Karpas-422 (cell line): ENCODE data around the gene RNF150. TPM values are rescaled to one million over a fixed set of nuclear protein-coding genes. Genes with fewer than 3 reads are reported as not detected.

Experiments
- DNase-seq: peaks from one replicate; pipeline ENCODE4 v3.0.0-alpha.2; 2015
- H2AFZ ChIP-seq: fragments of 200-600 bp; sonication (generic); 2 replicates; pipeline ENCODE4 v1.6.1; 2014; ENCODE audit warnings: antibody characterized with exemption, low read length, mixed read lengths
- H3K27ac ChIP-seq: fragments of 200-600 bp; sonication (generic); 2 replicates; pipeline ENCODE4 v1.5.1; 2014; ENCODE audit warnings: mild to moderate bottlenecking, low read length, moderate library complexity
- H3K27me3 ChIP-seq: fragments of 200-600 bp; sonication (generic); 2 replicates; pipeline ENCODE4 v1.6.1; 2014; ENCODE audit warnings: low read length, mixed read lengths
- H3K36me3 ChIP-seq: fragments of 200-600 bp; sonication (generic); 2 replicates; pipeline ENCODE4 v1.6.1; 2014; ENCODE audit warnings: low read length, mixed read lengths; ENCODE audit not compliant: insufficient read depth
- H3K4me1 ChIP-seq: fragments of 200-600 bp; sonication (generic); 2 replicates; pipeline ENCODE4 v1.6.1; 2014; ENCODE audit warnings: mild to moderate bottlenecking, low read length, mixed read lengths
- H3K4me2 ChIP-seq: fragments of 200-600 bp; sonication (generic); 2 replicates; pipeline ENCODE4 v1.6.1; 2014; ENCODE audit warnings: low read length, low read depth, mild to moderate bottlenecking; ENCODE audit not compliant: poor library complexity, severe bottlenecking
- H3K4me3 ChIP-seq: fragments of 200-600 bp; sonication (generic); 2 replicates; pipeline ENCODE4 v1.5.1; 2014; ENCODE audit warnings: mild to moderate bottlenecking, antibody characterized with exemption, low read length, mixed read lengths
- H3K79me2 ChIP-seq: fragments of 200-600 bp; sonication (generic); 2 replicates; pipeline ENCODE4 v1.6.1; 2014; ENCODE audit warnings: mild to moderate bottlenecking, low read length, mixed read lengths
- H3K9ac ChIP-seq: fragments of 200-600 bp; sonication (generic); 2 replicates; pipeline ENCODE4 v1.6.0; 2014; ENCODE audit warnings: low read length
- H3K9me2 ChIP-seq: fragments of 200-600 bp; sonication (generic), shearing (Covaris generic); replicated peaks from 2 replicates; pipeline ENCODE4 v1.6.0; 2014; ENCODE audit warnings: mild to moderate bottlenecking, low read length, moderate library complexity; ENCODE audit not compliant: insufficient read depth
- H3K9me3 ChIP-seq: fragments of 300-700, 200-600 bp; sonication (generic); 2 replicates; pipeline ENCODE4 v1.6.1; 2014; ENCODE audit warnings: low read length, mixed read lengths
- H4K20me1 ChIP-seq: fragments of 200-600 bp; sonication (generic); 2 replicates; pipeline ENCODE4 v1.6.1; 2014; ENCODE audit warnings: mild to moderate bottlenecking, antibody characterized with exemption, low read length, low read depth; ENCODE audit not compliant: insufficient read depth
- total RNA-seq: library from RNA; depleted of rRNA; stranded (reverse); fragments of >200 nt; shearing (Covaris generic); gene quantifications from 2 replicates; pipeline ENCODE4 v1.2.3, GENCODE V29; 2014; ENCODE audit warnings: low replicate concordance

RNF150 gene
- total RNA-seq, 1 experiment from 2014 or later = not detected

DNA sequence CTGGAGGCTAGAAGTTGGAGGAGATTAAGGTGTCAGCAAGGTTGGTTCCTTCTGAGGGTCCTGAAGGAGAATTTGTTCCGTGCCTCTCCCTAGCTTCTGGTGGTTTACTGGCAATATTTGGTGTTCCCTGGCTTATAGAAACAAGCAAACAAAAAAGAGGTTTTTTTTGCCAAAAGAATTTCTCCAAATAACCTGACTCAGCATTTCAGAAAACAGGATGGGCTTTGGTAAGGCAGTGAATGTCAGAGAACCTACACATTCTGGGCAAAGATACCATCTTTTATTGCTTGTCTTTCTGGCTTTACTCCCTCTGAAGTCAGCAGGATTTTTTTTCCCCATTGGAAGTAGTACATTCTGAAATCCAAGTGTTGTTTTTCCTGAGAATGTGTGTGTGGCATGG, 283.7 kb downstream of the RNF150 start:
- Histone ChIP-seq H3K27me3 (no peaks in the 10 kb centered on the region), H3K9ac (no peak overlapping the region), H3K79me2 (no peaks in the 10 kb centered on the region), H3K36me3 (no peaks in the 10 kb centered on the region), H3K9me3 (no peaks in the 10 kb centered on the region), H3K9me2 (no peaks in the 10 kb centered on the region), H3K4me1 (no peaks in the 10 kb centered on the region; the same call in 1 of the 2 replicates), H3K4me3 (no peak overlapping the region), H3K27ac (no peak overlapping the region), H2AFZ (no peak overlapping the region), H4K20me1 (no peaks in the 10 kb centered on the region), H3K4me2 (no peak overlapping the region)
- DNase-seq = no peak

DNA sequence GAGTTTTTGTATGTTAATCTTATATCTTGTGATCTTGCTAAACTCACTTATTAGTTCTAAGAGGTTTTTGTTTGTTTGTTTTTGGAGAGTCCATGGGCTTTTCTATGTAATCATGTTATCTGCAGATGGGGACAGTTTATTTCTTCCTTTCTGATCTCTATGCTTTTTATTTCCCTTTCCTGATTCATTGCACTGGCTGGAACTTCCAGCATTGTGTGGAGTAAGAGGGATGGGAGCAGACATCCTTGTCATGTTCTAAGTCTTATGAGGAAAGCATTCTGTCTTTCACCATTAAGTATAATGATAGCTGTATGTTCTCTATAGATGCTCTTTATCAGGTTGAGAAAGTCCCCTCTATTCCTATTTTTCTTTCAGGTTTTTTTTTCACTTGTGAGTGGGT, 286.5 kb downstream of the RNF150 start:
- H3K4me1 ChIP-seq = no peaks in the 10 kb centered on the region
- no peaks in the 10 kb centered on the region for H3K36me3 ChIP-seq
- no peaks in the 10 kb centered on the region for H3K9me2 ChIP-seq
- H3K27me3 ChIP-seq = no peaks in the 10 kb centered on the region
- H3K4me2 ChIP-seq = no peak overlapping the region
- DNase-seq = no peak
- no peaks in the 10 kb centered on the region for H3K79me2 ChIP-seq
- no peak overlapping the region for H3K9ac ChIP-seq
- H4K20me1 ChIP-seq = no peaks in the 10 kb centered on the region
- no peak overlapping the region for H3K27ac ChIP-seq
- H3K9me3 ChIP-seq = no peaks in the 10 kb centered on the region
- no peak overlapping the region for H2AFZ ChIP-seq
- H3K4me3 ChIP-seq = no peak overlapping the region

DNA sequence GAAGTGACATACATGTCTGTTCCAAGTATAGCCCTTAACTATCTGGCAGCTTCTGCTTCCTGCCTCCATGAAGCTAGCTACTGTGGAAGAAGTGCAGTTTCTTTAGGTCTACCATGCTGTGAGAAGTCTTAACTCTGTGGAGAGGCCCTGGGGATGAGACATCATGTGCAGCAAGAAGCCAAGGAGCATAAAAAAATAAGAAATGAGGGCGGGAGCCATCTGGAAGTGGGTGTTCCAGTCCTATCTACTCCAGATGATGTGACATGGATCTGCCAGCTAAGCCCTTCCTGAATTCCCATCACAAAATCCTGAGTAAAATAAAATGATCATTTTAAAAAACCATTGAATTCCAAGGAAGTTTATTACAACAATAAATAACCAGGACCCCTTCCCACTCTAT, 289.2 kb downstream of the RNF150 start:
- H3K4me1 ChIP-seq = no peaks in the 10 kb centered on the region
- no peaks in the 10 kb centered on the region for H3K9me3 ChIP-seq
- no peaks in the 10 kb centered on the region for H4K20me1 ChIP-seq
- H3K4me3 ChIP-seq = no peak overlapping the region
- H3K9me2 ChIP-seq = no peaks in the 10 kb centered on the region
- no peak overlapping the region for H3K9ac ChIP-seq
- H3K4me2 ChIP-seq = no peak overlapping the region
- H3K36me3 ChIP-seq = no peaks in the 10 kb centered on the region
- no peaks in the 10 kb centered on the region for H3K79me2 ChIP-seq
- no peak overlapping the region for H2AFZ ChIP-seq
- DNase-seq = no peak
- H3K27me3 ChIP-seq = no peaks in the 10 kb centered on the region
- no peak overlapping the region for H3K27ac ChIP-seq

DNA sequence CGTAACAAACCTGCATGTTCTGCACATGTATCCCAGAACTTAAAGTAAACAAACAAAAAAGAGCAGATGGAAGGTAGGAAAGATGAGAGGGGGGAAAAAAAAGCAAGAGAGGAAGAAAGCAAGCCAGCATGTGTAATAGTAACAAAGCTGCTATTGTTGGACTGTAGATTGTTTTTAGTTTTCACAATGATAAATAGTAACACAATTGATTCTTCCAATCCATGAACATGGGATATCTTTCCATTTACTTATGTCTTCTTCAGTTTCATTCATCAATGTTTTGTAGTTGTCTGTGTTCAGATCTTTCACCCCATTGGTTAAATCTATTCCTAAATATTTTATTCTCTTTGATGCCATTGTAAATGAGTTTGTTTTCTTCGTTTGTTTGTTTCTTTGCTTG, 292.1 kb downstream of the RNF150 start:
- no peaks in the 10 kb centered on the region for H3K79me2 ChIP-seq
- H3K4me3 ChIP-seq = no peak overlapping the region
- no peaks in the 10 kb centered on the region for H3K36me3 ChIP-seq
- H2AFZ ChIP-seq = no peak overlapping the region
- H3K27me3 ChIP-seq = no peaks in the 10 kb centered on the region
- no peaks in the 10 kb centered on the region for H3K9me2 ChIP-seq
- no peak overlapping the region for H3K27ac ChIP-seq
- no peak overlapping the region for H3K9ac ChIP-seq
- H3K4me1 ChIP-seq = no peaks in the 10 kb centered on the region
- H4K20me1 ChIP-seq = no peaks in the 10 kb centered on the region
- no peak for DNase-seq
- H3K4me2 ChIP-seq = no peak overlapping the region
- no peaks in the 10 kb centered on the region for H3K9me3 ChIP-seq

DNA sequence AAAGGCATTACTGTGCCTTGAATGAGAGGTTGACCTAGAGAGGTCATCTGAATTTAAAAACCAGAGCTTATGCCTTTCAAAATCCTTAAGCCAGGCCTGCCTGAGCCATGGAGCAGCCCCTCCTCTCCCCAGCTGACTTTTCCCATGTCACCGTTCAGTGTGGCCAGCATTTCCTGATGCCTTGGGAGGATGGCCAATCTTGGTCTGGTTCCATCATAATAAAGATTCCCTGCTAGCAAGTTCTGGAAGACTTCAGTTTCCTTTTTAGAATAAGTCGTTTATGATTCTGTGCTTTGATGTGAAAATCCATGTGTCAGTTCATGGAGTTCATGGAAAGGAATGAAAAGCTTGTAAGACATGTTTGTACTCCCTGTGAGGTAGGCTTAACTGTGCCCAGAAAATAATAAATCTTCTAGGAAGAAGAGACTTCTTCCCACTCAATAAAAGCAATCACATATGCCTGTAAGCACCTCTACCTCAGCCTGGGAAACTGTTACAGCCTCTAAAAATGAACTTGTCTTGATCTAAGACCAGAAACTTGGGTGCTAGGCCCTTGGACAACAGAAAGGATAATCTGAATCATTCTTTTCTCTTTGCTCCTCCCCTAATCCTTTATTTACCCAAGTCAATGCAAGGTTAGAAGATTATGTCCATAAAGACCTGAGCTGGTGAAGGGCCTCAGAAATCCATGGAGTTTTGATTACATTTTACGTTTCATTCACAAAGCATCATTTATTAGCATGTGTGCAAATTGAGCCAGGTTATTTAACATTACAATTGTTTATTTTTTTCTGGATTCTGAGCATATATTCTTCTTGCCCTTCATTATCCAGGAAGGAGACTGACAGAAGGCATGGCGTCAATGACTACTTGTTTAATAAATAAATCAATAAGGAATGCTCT, 293.1 kb downstream of the RNF150 start:
- H3K4me3 ChIP-seq = no peak overlapping the region
- no peak overlapping the region for H2AFZ ChIP-seq
- H3K36me3 ChIP-seq = no peaks in the 10 kb centered on the region
- no peaks in the 10 kb centered on the region for H3K4me1 ChIP-seq
- H3K79me2 ChIP-seq = no peaks in the 10 kb centered on the region
- H4K20me1 ChIP-seq = no peaks in the 10 kb centered on the region
- H3K27me3 ChIP-seq = no peaks in the 10 kb centered on the region
- DNase-seq = no peak
- no peaks in the 10 kb centered on the region for H3K9me2 ChIP-seq
- no peaks in the 10 kb centered on the region for H3K9me3 ChIP-seq
- no peak overlapping the region for H3K4me2 ChIP-seq
- H3K9ac ChIP-seq = no peak overlapping the region
- H3K27ac ChIP-seq = no peak overlapping the region

DNA sequence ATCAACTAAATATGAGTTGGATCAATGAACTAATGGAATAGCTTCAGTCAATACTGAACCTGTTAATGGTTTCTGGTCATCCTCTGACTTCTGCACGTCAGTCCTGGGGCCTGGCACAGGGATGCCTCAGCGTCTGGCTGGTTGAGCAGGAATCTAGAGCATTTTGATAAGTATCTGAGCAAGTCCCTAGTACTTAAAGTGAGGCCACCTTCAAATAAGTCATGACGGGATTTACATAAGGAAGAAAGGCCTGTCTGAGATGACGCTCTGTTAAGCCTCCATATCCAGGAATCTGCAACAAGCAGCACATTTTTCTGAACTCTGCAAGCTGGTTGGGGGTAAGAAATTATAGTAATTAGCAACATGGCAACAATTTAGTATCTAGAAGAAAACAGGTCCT, 293.9 kb downstream of the RNF150 start:
- H3K27me3 ChIP-seq = no peaks in the 10 kb centered on the region
- H3K36me3 ChIP-seq = no peaks in the 10 kb centered on the region
- no peak overlapping the region for H3K4me3 ChIP-seq
- H3K4me2 ChIP-seq = no peak overlapping the region
- no peak overlapping the region for H3K9ac ChIP-seq
- H4K20me1 ChIP-seq = no peaks in the 10 kb centered on the region
- H3K79me2 ChIP-seq = no peaks in the 10 kb centered on the region
- H3K27ac ChIP-seq = no peak overlapping the region
- no peaks in the 10 kb centered on the region for H3K9me2 ChIP-seq
- no peaks in the 10 kb centered on the region for H3K9me3 ChIP-seq
- no peak for DNase-seq
- no peak overlapping the region for H2AFZ ChIP-seq
- no peaks in the 10 kb centered on the region for H3K4me1 ChIP-seq

DNA sequence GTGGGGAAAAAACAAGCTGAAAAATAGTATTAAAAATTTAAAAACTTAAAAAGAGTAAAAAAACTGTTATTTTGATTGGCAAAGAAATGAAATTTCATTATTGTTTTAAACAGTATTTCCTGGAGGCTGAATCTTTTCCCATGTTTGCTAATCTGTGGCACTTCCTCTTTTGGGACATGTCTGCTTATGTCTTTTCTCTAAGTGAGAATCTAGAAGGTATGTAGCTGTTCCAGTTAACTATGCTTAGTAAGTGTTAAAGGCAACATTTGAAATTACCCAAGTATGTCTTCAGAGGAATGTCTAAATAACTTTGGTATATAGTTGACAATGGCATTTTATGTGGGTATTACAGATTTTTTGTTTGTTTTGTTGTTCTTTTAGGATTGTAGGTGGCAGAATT, 295.5 kb downstream of the RNF150 start:
- H3K9ac ChIP-seq = no peak overlapping the region
- H3K27me3 ChIP-seq = no peaks in the 10 kb centered on the region
- no peaks in the 10 kb centered on the region for H3K9me2 ChIP-seq
- H3K79me2 ChIP-seq = no peaks in the 10 kb centered on the region
- H2AFZ ChIP-seq = no peak overlapping the region
- H3K27ac ChIP-seq = no peak overlapping the region
- DNase-seq = no peak
- no peaks in the 10 kb centered on the region for H3K36me3 ChIP-seq
- no peaks in the 10 kb centered on the region for H4K20me1 ChIP-seq
- no peak overlapping the region for H3K4me2 ChIP-seq
- no peaks in the 10 kb centered on the region for H3K9me3 ChIP-seq
- H3K4me3 ChIP-seq = no peak overlapping the region
- no peaks in the 10 kb centered on the region for H3K4me1 ChIP-seq

DNA sequence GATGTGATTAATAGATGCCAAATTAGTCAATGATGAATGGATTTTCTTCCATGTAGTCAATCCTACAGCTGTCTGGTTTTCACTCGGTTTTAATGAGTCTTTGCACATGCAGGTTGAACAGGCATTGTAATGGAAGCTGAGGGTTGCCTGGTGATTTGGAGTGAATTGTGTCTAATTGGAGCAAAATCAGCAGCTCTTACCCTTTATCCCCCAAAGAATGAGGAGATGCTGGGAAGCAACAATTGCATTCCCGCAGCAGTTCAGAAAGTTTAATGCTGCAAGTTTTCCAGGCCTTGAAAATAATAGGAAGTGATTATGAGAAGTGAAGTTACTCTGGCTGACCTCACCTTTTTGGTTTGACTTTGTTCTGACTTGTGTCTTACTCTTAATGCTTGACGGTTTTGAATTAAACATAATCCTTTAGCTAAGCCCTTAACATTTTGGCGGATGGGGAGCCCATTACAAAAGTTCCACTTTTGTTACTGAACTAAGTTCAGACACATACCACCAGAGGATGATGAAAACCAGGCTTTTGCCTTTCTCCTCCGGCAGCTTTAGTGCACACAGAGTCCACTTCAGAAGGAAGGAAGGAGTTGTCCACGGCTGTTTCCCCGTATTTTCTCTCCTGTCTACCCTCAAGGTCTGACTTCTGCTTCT, 298.3 kb downstream of the RNF150 start:
- Histone ChIP-seq H3K9me3 (no peaks in the 10 kb centered on the region), H3K4me1 (no peaks in the 10 kb centered on the region), H3K9ac (no peak overlapping the region), H3K27ac (no peak overlapping the region), H3K27me3 (no peaks in the 10 kb centered on the region), H2AFZ (no peak overlapping the region), H3K9me2 (no peaks in the 10 kb centered on the region), H4K20me1 (no peaks in the 10 kb centered on the region), H3K4me3 (no peak overlapping the region), H3K79me2 (no peaks in the 10 kb centered on the region), H3K36me3 (no peaks in the 10 kb centered on the region), H3K4me2 (no peak overlapping the region)
- no peak for DNase-seq
